Measurements from ENCODE around the gene NFIC.

Gene NFIC

DNA sequence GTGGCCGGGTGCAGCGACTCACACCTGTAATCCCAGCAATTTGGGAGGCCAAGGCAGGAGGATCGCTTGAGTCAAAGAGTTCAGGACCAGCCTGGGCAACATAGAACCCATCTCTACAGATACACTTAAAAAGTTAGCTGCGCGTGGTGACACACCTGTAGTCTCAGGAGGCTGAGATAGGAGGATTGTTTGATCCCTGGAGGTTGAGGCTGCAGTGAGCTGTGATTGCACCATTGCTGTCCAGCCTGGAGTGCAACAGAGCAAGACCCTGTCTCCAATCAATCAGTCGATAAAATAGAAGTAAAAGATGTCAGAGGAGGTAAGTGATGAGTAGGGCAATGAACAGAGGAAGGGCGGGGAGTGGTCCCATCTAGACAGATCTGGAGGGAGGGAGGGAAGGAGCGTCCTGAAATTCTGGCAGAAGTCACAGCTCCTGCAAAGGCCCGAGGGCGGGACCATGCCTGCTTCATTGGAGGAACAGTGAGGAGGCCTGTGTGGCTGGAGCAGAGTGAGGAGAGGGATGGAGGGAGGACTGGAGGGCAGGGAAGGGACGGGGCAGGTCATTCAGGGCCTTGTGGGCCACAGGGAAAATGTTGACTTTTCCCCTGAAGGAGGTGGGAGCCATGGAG lies 104.2 kb downstream of the NFIC start:
- DNase-seq = no peak

DNA sequence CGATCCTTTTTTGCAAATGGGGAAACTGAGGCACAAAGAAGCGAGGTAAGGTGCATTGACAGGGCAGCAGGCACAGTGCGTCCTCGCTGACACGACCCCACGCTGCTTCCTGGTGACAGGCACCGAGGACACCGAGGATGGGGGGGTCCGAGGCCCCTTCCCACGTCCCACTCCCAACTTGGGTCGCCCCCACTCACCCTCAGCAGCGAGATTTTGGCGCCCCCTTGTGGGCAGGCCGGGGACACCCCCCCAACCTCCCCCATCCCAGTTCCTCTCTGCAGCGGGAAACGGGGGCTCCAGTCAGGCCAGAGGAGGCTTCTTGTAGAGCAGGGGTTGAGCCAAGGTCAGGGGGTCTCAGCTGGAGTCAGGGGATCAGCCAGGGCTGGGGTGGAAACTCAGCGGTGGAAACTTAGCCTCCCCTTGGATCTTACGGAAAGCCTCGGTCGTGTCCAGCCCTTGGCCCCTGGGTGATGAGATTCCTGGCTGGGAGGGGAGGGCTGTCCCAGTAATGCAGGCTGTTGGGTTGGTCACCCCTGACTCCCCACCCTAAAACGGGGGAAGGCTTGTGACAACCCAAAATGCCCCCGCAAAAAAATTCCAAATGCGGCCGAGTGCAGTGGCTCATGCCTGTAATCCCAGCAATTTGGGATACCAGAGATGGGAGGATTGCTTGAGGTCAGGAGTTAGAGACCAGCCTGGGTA lies 105.7 kb downstream of the NFIC start:
- peak; percentile 50 to 63 for DNase-seq

DNA sequence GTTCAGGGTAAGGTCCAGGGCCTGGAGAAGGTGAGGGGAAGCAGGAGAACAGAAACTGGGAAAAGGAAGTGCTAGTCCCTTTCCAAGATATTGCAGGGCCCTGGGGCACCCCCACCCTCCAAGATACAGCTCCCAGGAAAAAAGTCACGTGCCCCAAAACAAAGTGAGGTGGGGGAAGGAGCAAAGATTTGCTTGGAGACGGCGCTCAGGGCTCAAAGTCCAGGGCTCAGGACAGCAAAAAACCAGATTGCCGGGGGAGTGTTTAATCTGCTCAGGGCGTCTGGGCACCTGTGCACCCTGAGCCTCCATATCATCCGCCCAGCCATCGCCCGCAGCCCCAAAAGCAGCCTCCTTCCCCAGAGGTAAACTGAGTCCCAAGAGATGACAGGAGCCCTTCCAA lies 107.6 kb downstream of the NFIC start:
- DNase-seq = no peak

DNA sequence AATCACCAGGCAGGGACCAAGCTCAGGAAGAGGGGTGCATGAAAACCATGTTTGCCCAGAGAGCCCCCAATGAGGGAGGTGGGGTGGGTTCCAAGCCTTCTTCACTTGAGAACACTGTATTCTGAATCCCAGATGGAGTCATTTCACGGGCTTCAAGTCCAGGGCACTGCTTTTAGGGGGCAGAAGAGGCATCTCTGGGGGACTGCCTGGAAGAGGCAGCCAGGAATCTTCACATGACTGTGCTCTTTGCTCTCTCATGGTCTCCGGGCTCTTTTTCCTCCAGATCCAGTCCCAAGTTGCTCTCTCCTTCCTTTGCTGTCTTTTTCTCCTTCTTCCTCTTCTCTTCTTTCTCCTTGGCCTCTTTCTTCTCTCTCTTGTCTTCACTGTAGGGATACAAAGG lies 108.2 kb downstream of the NFIC start:
- DNase-seq = no peak

- DNase-seq = no peak
These were observed 109.1 kb downstream of the NFIC start for GRCh38 chr19:3475449-3475848.

GRCh38 chr19:3476830-3477229 lies 110.4 kb downstream of the NFIC start:
- no peak for DNase-seq

GRCh38 chr19:3477506-3477905 lies 111.1 kb downstream of the NFIC start:
- DNase-seq = no peak

DNA sequence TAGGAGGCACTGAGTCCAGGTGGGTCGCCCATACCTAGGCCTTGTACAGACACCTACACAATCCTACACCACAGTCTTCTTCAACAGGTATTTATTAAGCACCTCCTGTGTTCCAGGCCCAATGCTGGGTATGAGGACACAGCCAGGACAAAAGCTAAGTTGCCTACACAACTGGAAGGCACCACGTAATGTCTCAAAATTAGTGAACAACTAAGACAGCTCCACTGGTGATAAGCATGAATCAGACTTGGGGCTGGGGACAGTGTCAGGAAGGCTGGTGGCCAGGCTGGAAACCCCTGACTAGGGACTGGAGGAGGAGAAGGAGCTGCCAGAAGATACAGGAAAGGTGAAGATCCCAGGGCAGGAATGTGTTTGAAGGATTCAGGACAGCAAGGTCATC lies 111.6 kb downstream of the NFIC start:
- no peak for DNase-seq

DNA sequence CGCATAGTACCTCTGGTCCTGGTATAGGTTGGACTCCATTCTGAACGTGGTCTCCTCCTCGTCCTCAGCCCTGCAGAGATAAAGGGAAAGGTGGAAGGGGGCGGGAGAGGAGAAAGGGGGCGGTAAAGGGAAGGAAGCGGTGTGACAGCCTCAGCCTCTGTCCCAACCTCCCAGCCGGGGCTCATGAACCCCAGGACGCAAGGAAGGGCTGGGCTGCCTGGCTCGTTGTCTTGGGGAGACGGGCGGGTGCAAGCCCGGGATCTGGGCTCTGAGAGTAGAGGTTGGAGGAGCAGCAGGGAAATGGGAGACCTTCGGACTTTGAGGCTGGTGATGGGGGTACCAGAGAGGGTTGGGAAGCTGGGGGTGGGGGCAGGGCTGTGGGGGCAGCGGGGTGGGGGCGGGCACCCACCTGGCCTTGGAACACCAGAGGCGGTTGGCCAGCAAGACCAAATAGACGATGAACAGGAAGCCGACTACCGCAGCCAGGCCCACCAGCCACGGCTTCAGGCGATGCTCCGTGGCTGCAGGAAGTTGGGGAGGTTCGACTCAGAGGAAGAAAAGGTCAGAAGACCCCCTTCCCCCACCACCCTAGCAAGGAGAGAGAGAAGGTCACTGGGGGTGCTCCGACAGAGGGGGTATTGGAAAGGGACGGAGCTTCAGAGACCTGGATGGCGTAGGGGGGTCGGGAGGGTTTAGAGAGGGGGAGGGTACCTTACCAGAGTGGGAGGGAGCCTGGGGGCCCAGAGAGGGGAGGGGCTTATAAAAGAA lies 112.2 kb downstream of the NFIC start:
- DNase-seq = no peak

DNA sequence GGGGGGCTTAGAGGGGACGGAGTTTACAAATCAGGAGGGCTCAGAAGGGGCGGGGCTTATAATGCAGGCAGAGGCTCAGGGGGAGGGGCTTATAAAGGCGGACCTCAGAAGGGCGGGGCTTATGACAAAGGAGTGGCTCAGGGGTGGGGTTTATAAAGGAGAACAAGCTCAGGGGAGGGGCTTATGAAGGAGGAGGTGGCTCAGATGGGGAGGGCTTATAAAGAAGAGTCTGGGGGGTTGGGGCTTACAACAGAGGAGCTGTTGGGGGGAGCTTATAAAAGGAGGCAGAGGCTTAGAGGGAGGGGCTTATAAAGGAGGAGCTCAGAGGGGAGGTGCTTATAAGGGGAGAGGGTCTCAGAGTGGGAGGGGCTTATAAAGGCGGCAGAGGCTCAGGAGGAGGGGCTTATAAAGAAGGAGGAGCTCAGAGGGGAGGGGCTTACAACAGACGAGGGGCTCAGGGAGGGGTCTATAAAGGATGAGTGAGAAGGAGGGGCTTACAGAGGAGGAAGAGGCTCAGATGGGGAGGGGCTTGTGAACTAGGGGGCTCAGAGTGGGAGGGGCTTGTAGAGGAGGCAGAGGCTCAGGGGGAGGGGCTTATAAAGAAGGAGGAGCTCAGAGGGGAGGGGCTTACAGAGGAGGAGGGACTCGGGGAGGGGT lies 112.9 kb downstream of the NFIC start:
- DNase-seq = peak; percentile 36 to 39

- DNase-seq = peak; percentile 20 to 25
These were observed 113.4 kb downstream of the NFIC start for GRCh38 chr19:3479834-3480215.

GRCh38 chr19:3480383-3481091 lies 114.2 kb downstream of the NFIC start, which contains the start of gene SMIM24:
Gene SMIM24, minus strand, starts transcription at chr19:3480525. Its CDS starts 62 bp downstream, at chr19:3480463.
- no peak for DNase-seq

DNA sequence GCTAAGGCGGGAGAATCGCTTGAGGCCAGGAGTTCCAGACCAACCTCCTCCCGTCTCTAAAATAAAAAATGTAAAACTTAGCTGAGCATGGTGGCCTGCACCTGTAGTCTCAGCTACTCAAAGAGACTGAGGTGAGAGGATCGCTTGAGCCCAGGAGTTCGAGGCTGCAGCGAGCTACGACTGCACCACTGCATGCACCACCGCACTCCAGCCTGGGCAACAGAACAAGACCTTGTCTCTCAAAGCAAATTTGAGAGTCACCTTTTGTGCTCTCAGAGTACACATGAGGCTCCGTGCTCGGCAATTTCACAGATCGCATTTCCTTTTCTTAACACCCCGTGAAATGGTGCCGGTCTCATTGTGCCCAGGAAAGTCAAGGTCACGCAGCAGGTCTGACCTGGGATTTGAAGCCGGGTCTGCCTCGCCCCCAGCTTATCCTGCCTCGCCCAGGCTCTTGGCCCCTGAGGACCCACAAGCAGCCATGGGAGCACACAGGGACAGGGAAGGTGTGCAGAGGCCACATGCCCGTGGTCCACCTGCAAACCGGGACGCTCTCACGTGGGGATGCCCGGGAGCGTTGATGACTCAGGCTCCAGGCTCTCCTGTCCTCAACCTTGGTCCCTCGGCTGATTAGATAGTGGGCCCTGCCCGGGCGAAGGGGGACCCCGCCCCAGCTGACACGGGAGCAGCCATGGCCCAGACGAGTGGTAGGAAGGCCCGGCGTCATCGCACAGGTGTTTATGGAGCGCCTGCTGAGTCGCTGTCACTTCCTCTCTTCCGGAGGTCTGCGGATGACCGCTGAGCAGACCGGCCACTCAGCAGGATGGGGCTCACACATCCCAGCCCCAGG lies 115.1 kb downstream of the NFIC start:
- no peak for DNase-seq

DNA sequence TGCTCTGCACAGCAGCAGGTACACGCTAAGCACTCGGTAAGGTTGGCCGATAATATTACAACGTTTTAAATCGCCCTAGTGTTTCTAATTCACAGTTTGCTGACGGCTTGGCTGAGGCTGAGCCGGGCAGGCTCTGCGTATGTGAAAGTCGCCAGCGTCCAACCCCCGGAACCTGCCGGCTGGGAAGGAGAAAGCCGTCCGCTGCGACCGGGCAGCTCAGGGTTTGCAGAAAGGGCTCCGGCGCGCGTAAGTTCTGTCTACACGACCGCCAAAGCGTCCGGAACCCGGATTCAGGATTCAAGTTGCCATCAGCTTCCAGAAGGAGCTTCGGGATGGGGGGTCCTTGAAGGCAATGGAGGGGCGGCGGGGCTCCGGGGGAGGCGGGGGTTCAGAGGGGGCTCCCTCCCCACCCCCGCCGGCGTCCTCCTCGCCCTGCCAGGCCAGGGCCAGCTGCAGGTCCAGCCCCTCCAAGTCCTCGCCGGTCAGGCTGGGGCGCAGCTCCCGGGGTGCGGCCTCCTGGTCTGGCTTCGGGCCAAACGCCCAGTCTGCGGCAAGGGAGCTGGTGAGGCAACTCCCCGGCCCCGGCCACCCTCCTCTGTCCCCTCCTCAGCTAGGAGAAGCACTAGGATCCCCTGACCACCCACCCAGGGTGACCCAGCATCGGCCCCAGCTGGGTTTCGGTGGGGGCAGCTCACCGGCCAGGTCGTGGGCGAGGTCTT lies 116.3 kb downstream of the NFIC start:
- no peak for DNase-seq

DNA sequence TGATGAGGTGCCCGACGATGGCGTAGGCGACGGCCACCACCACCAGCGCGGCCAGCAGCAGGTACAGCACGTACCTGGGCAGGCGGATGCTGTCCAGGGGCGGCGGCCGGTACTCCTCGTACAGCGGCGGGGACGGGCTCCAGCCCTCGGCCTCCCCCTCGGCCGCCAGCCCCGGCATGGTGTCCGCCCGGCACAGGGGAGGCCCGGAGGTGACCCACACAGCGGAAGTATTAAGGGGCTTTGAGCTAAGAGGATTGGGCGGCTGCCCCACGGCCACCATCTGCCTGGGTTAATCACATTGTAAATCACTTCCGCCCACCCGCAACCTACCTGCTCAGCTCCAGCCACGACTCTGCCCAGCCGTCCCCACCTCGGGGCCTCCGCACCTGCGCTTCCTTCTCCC lies 116.8 kb downstream of the NFIC start, which contains the start of gene SMIM44:
Gene SMIM44 (minus strand): TSS at position 216 of the 403 bp plus-strand sequence. CDS start 38 bp downstream, at position 178.
- DNase-seq = no peak

- DNase-seq = no peak
These were observed 125.2 kb downstream of the NFIC start for GRCh38 chr19:3491396-3492119.

- DNase-seq = no peak
These were observed 125.9 kb downstream of the NFIC start for GRCh38 chr19:3492131-3492839.

GRCh38 chr19:3492919-3493318 lies 126.5 kb downstream of the NFIC start:
- no peak for DNase-seq

- no peak for DNase-seq
These were observed 127.3 kb downstream of the NFIC start for GRCh38 chr19:3493651-3494050.

GRCh38 chr19:3494051-3494450 lies 127.7 kb downstream of the NFIC start:
- DNase-seq = peak; percentile 49 to 61
